ENCODE measurements around the gene DYNLT4.
A peak's percentile ranks its signal among the peaks of the same experiment; 100 is the strongest.
"Not testable (repeated sequence)": the region's sequence is repeated elsewhere in the genome, so short reads cannot be mapped to it uniquely, and the experiment has no call there.

Gene DYNLT4

DNA sequence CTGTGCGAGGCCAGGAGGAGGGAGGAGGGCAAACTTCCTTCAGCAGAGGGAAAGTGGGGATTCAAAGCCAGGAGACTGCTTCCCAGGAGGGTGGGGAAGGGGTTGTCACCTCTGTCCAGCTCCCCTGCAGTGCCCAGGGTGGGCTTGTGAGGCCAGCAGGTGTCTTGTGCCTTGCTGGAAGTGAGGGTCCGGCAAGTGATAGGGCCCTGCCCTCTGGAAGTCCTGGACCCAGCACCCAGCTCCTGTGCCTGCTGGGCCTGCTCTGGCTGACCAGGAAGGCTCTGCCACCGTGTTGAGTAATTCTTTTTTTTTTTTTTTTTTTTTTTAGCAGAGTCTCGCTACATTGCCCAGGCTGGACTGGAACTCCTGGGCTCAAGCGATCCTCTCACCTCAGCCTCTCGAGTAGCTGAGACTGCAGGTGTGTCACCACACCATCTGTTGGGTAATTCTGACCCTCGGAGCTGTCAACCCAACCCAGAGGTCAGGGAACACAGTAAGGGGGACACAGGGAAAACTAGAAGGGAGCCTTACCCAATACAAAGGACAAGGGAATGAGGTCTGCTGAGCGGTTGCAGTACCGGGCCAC, 20.2 kb downstream of the DYNLT4 start:
- no peak for DNase-seq

DNA sequence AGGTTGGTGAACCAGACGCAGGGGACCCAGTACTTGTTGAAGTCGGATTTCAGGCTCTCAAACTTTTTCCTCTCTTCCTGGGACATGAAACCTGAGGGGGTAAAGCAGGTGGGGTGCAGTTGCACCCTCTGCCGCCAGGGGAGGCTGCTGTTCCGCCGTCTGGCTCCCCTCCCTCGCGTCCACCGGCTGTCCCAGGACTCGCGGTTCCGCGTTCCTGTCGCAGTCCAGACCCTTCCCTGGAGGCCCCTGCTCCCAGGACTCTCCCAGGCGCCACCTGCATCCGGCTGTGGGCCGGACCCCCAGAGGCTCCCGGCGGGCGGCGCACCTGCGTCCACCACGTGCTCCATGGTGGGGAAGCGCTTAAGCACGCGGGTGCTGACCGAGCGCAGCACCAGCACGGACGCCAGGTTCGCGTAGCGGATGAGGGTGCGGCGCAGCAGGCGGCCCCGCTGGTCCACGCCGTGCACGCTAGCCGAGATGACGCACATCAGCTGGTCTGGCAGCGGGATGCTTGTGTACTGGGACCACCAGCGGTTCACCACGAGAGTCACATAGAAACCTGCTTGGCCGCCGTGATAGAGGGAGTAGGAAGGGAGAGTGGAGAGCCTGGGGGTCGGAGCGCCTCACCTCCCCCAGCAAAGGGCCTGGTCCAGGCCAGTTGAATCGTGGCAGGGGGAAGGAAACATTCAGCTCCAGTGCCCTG, 20.9 kb downstream of the DYNLT4 start:
- DNase-seq, result peak; percentile 72

DNA sequence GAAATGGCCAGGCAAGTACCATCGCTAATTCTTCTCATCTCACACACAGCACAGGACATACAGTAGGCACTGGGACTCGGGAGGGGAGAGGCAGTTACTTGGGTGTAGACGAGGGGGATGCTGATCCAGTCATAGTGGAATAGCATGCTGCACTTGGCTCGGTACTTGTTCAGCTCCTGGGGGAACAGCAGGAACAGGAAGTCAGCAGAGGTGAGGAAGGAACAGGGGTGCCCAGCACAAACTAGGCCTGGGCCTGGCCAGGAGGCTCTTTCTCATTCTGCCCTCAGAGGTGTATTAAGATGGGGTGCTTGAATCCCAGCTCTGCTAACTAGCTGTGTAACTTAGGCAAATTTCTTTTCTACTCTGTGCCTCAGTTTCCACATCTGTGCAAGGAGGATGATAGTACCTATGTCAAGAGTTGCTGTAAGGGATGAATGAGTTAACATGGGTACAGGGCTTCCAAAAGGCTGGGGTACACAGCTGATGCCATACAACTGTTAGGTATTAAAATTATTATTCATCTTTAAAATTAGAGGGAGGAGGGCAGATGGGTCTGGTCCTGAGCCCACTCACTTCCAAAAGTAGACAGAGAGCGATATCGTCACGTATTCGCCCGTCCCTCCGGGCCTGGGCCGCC, 21.5 kb downstream of the DYNLT4 start:
- no peak for DNase-seq

DNA sequence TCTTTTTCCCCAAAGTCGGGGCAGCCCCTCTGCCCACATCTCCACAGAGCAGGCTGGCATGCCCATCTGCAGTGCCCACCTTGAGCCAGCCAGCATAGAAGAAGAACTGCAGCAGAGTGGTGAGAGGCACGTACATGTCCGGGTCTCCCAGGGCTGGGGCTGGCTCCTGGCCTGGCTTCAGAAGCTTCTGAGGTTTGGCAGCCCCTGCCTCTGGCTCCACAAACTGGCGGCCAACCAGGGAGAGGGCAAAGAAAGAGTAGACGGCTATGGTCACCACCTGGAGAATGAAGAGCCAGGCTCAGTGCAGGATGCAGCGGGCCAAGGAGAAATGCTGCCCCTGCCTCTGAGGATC, 22.1 kb downstream of the DYNLT4 start:
- DNase-seq, result no peak

DNA sequence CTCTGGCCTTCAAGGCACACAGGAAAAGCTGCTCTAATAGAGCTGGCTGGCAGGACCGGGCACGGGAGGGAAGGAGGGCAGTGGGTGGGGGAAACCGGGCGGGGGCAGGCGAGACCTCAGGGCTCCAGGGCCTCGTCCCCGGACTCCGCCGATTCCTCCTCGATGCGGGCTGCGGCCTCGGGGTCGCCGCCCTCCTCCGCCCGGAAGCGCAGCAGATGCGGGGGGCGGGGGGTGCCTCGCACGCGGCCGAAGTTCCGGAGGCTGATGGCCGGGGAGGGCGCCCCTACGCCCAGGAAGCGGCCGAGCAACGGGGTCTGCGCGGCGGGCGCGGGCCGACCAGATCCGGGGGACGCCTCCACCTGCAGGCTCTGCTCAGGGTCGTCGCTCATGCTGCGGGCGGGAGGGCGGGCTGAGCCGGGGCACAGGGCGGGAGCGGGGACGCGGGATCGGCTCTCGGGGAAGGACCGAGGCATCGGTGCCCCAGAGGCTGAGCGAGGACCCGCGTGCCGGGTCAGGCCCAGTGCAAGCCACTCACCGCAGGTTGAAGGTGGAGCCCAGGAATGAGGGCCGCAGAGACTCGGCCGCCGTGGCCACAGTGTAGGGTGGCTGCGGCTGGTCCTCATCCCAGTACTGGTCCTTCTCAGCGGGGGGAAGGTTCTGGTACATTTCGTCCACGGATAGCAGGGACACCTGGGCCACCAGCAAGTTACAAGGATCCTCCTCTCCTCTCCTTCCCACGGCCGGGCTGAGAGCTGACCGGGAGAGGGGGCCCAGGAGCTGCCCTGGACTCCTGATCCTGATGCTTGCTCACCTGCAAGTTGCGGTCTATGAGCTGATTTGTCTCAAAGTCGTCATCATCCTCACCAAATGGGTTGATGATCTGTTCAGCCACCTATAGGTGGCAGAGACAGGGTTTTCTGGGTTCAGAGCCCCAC, 22.8 kb downstream of the DYNLT4 start:
- DNase-seq, result no peak

DNA sequence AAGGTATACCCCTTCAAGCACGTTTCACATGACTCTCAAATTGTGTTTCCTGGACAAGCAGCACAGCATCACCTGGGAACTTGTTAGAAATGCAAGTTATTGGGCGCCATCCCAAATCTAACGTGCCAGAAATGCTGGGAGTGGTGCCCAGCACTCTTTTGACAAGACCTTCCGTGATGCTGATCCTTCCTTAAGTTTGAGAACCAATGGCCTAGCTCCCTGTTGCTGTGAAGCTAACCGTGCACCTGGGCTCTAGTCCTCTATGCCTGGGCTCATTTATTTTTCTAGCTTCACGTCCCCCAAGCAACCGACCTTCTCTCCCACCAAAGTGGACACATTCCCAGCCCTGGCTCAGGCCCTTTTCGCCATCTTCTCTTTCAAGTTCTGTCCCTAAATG, 23.5 kb downstream of the DYNLT4 start:
- no peak for DNase-seq

DNA sequence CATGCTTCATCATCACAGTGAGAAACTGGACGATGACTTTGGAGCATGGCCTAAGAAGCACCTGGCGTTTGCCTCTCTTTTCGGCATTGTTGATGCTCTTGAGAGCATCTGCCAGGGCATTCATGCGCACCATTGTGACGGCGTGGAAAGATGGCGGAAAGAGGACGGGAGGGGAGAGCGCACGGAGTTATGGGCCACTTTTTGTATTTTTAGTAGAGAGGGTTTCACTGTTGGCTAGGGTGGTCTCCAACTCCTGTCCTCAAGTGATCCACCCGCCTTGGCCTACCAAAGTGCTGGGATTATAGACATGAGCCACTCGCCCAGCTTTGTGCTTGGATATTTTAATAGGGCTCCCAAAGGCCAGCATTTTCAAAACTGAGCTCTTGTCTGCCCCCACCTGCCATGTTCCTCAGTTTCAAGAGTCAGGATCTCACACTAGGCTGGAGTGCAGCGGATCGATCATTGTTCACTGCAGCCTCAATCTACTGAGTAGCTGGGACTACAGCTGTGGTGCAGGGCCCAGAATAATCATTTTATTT, 26.5 kb downstream of the DYNLT4 start:
- no peak for DNase-seq

DNA sequence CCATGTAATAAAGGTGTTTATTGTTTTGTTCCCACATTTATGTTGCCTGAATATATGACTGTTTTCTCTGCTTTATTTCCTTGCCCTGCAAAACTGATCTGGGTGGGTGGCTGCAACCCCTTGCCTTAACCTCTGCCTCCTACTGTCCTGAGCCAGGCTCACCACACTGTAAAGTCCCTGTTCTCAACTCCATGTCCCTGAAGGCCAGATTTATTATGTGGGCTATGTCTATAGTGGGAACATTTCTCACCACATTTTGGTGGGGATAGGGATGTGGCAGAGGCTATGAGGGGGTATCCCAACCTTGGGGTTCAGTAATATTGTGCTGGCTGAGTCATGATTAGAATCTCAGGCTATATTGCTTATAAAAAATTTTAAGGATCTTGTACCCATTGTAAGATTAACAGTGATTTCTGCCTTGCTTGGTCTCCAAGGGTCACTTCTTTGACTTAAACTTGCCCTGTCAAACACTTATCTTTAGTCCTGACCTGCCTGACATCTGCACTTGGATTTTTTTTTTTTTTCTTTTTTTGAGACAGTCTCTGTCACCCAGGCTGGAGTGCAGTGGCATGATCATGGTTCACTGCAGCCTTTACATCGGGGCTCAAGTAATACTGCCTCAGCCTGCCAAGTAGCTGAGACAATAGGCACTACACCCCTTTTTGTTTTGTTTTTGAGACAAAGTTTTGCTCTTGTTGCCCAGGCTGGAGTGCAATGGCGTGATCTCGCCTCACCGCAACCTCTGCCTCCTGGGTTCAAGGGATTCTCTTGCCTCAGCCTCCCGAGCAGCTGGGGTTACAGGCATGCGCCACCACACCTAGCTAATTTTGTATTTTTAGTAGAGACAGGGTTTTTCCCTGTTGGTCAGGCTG, 28.2 kb downstream of the DYNLT4 start:
- DNase-seq, result no peak

DNA sequence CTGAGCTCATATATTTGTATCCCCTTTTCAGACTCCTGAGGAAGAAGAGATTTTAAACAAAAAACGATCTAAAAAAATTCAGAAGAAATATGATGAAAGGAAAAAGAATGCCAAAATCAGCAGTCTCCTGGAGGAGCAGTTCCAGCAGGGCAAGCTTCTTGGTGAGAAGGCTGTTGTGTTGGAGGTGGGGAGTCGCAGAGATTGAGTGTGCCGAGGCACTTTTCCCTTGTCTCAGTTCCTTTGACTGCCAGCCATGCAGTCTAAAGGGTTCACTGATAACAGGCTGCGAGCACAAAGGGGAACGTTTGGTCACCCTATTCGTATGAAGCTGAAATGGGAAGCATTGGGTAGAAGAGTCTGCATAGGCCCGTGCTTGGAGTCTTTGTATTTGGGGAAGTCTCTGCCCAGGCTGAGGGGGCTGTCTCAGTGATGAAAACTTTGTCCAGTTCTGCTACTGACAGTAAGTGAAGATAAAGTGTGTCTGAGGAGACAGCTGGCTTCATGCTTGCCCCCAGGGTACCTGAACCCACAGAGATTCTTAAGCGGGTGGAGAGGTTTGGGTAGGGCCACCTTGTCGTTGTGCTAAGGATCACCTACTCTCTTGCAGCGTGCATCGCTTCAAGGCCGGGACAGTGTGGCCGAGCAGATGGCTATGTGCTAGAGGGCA, 29.0 kb downstream of the DYNLT4 start:
- no peak for DNase-seq

DNA sequence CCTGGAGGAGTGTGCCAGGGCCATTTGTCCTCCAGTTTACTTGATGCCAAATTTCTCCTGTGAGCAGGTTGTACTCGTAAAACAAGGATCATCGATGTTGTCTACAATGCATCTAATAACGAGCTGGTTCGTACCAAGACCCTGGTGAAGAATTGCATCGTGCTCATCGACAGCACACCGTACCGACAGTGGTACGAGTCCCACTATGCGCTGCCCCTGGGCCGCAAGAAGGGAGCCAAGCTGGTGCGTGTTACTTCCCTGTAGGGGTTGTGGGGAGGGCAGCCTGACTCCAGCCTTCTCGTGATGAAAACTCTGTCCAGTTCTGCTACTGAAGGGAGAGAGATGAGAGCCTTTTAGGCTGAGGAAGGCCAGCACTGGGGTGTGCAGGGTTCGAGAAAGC, 29.6 kb downstream of the DYNLT4 start:
- DNase-seq, result no peak

DNA sequence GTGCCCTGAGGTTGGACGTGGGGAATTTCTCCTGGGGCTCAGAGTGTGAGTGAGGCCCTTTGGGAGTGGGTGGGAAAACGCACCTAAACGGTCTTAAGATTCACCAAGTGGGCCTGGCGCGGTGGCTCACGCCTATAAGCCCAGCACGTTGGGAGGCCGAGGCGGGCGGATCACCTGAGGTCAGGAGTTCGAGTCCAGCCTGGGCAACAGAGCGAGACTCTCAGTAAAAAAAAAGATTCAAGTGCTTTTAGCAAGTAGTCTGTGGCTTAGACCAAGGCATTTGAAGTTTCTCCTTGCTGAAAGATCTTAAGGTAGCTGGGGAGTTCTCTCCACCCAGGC, 30.5 kb downstream of the DYNLT4 start:
- DNase-seq, result no peak

DNA sequence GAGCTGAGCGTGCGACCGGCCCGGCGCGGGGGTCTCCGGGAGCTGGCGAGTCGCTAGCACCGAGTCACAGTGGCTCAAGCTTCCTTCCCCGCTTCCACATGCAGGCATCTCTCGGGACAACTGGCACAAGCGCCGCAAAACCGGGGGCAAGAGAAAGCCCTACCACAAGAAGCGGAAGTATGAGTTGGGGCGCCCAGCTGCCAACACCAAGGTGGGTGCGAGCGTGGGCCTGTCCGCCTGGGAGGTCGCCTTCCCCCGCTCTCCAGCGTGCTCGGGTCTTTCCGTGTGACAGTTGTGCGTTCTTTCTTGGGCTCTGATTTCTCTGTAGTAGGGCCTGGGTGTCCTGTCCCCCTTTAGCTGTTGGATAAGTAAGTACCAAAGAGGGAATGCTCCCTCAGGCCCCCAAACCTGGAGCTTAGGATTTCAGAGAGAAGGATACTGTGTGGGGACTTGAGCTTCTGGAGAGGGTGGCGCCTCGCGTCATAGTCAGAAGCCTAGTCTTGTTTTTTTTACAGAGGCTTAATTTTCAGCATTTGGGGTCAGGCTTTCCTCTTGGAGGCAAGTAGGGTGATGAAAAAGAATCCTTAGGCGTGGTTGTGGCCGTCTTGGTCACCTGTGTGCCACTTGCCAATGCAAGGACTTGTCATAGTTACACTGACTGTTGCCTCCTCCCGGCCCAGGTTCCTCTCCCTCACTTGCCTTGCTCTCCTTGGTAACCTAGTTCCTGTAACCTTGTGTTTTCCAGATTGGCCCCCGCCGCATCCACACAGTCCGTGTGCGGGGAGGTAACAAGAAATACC, 31.0 kb downstream of the DYNLT4 start:
- no peak for DNase-seq

DNA sequence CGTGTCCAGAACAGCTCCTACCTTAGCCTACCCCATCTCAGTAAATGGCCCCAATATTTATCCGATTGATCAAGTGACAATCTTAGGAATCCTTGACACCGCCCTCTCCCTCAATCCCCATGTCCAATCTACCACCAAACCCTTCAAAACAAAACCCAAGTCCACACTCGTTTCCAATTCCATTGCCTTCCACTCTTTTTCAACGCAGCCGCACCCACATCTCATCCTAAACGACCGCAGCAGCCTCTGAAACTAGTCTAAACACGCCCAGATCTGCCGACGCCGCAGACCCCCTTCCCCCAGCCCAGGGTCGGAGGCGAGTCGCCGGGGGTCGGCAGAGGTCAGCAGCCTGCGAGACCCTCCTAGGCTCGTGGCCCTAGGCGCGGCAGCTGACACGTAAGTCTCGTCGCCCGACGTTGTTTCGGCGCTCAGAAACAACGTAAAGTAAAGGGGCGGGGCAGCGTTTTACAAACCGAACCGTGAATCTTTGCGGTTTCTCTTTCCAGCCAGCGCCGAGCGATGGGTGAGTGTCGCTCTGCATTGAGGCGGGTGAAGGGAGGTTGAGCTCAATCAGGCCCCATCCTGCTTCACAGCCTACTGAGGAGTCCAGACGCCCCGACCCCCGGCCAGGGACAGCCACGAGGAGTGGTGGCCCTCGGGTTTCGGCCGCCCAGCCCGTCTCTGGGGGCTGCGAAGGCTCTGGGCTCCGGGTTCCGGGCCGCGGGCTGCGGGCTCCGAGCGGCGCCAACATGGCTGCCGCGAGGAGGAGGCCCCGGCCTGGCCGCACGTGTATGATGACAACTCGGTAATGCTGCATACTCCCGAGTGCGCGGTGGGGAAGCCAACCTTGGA, 31.8 kb downstream of the DYNLT4 start, which contains the start of gene RPS8:
Gene RPS8, plus strand, starts transcription at position 463 of the 852 bp plus-strand sequence. Its CDS starts 57 bp downstream, at position 520.
- DNase-seq, result peak; percentile 84

DNA sequence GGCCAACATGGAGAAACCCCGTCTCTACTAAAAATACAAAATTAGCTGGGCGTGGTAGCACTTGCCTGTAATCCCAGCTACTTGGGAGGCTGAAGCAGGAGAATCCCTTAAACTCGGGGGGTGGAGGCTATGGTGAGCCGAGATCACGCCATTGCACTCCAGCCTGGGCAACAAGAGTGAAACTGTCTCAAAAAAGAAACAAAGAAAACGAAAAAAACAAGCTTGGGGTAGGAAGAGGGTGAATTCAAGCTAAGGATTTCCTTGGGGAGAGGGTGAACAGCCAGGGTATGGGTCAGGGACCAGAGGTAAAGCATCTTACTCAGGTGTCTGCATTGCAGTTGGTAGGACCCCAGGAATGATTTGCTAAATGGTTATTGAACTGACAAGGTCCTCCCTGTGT, 40.7 kb downstream of the DYNLT4 start:
- not testable (repeated sequence) for DNase-seq

DNA sequence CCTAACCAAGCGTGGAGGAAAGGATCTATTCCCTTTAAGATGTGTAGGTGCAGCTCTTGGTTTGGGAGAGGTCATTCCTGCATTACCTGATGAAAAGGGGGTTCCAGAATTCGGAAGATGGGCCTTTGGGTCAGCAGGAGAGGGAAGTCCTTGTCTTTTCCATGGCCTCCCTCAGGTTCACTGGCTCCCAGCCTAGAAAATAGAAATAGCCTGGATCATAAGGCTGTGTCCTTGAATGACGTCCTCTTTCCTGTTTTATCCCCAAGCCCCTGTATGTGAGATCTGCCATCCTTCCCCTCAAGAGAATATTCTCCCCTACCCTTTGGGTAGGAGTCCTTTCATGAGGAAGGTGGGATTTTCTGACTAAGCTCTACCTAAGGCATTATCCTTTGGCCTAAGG, 46.3 kb downstream of the DYNLT4 start:
- DNase-seq, result no peak

DNA sequence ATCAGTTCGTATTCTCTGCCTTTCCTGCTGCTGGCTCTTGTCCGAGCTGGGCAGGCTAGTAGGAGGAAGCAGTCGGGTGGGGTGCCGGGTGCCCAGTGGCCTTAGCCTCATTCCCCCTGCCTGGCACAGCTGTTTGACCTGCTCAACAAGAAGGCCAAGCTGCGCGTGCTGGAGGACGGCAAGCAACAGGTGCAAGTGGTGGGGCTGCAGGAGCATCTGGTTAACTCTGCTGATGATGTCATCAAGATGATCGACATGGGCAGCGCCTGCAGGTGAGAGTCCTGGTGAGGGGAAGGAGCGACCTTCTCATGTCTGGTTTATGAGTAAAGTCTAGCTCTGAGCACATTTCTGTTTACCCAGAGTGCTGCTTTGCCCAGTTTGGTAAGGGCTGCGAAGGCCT, 48.1 kb downstream of the DYNLT4 start:
- DNase-seq, result no peak

DNA sequence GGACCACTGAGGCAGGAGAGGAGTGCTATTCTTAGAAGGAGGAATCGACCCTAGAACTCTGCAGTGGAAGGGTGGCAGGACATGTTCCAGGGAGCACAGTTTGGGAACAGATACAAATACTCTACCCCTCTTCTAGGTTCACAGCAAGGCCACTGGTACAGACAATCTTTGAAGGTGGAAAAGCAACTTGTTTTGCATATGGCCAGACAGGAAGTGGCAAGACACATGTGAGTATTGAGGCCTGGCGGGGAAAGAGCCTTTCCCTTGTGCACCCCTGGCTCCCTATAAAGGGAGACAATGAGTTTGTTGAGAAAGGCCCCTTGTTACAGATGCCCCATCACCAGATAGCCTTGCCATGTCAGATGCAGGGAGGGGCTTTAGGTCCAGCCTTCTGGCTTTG, 49.7 kb downstream of the DYNLT4 start:
- DNase-seq, result no peak

Measured in activated effector memory CD4-positive, alpha-beta T cell treated with Interleukin-2 at 50 U/mL for 16 hours (primary cell).